PC-3 (cell line): ENCODE results near the gene CACNA1B. TPM values are rescaled to one million over a fixed set of nuclear protein-coding genes. Genes with fewer than 3 reads are reported as not detected.

Experiments used
- ATAC-seq: fragments of 200-7000 bp; cut with Tn5 transposase; 2 replicates; pipeline ENCODE4 v1.9.1; 2020; ENCODE audit warnings: mild to moderate bottlenecking, moderate library complexity
- BruUV-seq: library from RNA; stranded (reverse); fragments of 400-500 nt; replicated peaks from 2 replicates; lab custom pipeline; 2021; lab: Mats Ljungman, UMichigan
- CTCF ChIA-PET: fragments of 300-600 bp; sonication (Branson Sonifier 250); formaldehyde crosslinking; loops from one replicate; lab custom pipeline; 2022; ENCODE audit warnings: antibody characterized with exemption; lab: Charles Lee
- POLR2A ChIA-PET: fragments of 300-600 bp; sonication (Branson Sonifier 250); formaldehyde crosslinking; loops from one replicate; lab custom pipeline; 2022; ENCODE audit warnings: antibody characterized with exemption; ENCODE audit not compliant: unreplicated experiment; lab: Charles Lee
- DNase-seq: peaks from one replicate; pipeline ENCODE4 v3.0.0-alpha.2; 2015
- H2AFZ ChIP-seq: fragments of 300-600 bp; sonication (generic); 2 replicates; pipeline ENCODE4 v1.6.0; 2016; ENCODE audit warnings: antibody characterized with exemption, low read length
- H3F3A ChIP-seq: fragments of 300-600 bp; sonication (generic); one replicate; pipeline ENCODE4 v1.6.0; 2017; ENCODE audit warnings: antibody characterized with exemption, low read length, control low read depth, mild to moderate bottlenecking; ENCODE audit not compliant: unreplicated experiment
- H3K27ac ChIP-seq: fragments of 300-600 bp; sonication (generic); 2 replicates; pipeline ENCODE4 v1.5.1; 2016; ENCODE audit warnings: mild to moderate bottlenecking, low read length
- H3K27me3 ChIP-seq: fragments of 300-600 bp; sonication (generic); 2 replicates; pipeline ENCODE4 v1.6.1; 2016; ENCODE audit warnings: low read length, mixed read lengths
- H3K36me3 ChIP-seq: fragments of 300-600 bp; sonication (generic); 2 replicates; pipeline ENCODE4 v1.6.1; 2016; ENCODE audit warnings: low read depth, mixed run types, low read length, mixed read lengths
- H3K4me1 ChIP-seq: fragments of 300-600 bp; sonication (generic); 2 replicates; pipeline ENCODE4 v1.5.1; 2016; ENCODE audit warnings: low read length; ENCODE audit not compliant: insufficient read depth
- H3K4me2 ChIP-seq: fragments of 300-600 bp; sonication (generic); 2 replicates; pipeline ENCODE4 v1.6.0; 2016; ENCODE audit warnings: low read length
- H3K4me3 ChIP-seq: fragments of 300-600 bp; sonication (generic); 2 replicates; pipeline ENCODE4 v1.5.1; 2016; ENCODE audit warnings: mild to moderate bottlenecking, low read length, mixed read lengths
- H3K79me2 ChIP-seq: fragments of 300-600 bp; sonication (generic); 2 replicates; pipeline ENCODE4 v1.6.1; 2017; ENCODE audit warnings: low read length, mixed read lengths
- H3K9ac ChIP-seq: fragments of 300-600 bp; sonication (generic); 2 replicates; pipeline ENCODE4 v1.6.0; 2016; ENCODE audit warnings: mild to moderate bottlenecking, low read length
- H3K9me2 ChIP-seq: fragments of 300-600 bp; sonication (generic); replicated peaks from 2 replicates; pipeline ENCODE4 v1.6.1; 2016; ENCODE audit warnings: mixed run types, low read length, mixed read lengths
- H3K9me3 ChIP-seq: fragments of 300-600 bp; sonication (generic); 2 replicates; pipeline ENCODE4 v1.6.1; 2016; ENCODE audit warnings: low read length, mixed read lengths
- H4K20me1 ChIP-seq: fragments of 300-600 bp; sonication (generic); 2 replicates; pipeline ENCODE4 v1.6.1; 2016; ENCODE audit warnings: low read length, mixed read lengths
- EZH2 ChIP-seq: fragments of 300-600 bp; sonication (generic); IDR thresholded peaks from one replicate; pipeline ENCODE4 v1.6.1; 2017; ENCODE audit warnings: antibody characterized with exemption, mild to moderate bottlenecking, low read length; ENCODE audit not compliant: unreplicated experiment
- EZH2phosphoT487 ChIP-seq: fragments of 300-600 bp; sonication (generic); IDR thresholded peaks from 2 replicates; pipeline ENCODE4 v1.6.1; 2018; ENCODE audit warnings: mild to moderate bottlenecking, antibody characterized with exemption, low read length, borderline replicate concordance
- intact Hi-C: fragments of 100-400 bp; cut with micrococcal nuclease; formaldehyde crosslinking; loops from 2 replicates; pipeline ENCODE4 v1.9.0; 2023
- total RNA-seq: library from RNA; depleted of rRNA; stranded (reverse); fragments of >200 nt; gene quantifications from 2 replicates; pipeline ENCODE4 v1.2.3, GENCODE V29; 2014
- TF ChIP-seq, protein P1 (sequence below): fragments of 300-600 bp; sonication (generic); conservative IDR thresholded peaks from 2 replicates; pipeline ENCODE4 v1.5.1; 2017; ENCODE audit warnings: antibody characterized with exemption, low read depth, mild to moderate bottlenecking, low read length

Gene CACNA1B
- total RNA-seq, 1 experiment from 2014 or later: not detected

DNA sequence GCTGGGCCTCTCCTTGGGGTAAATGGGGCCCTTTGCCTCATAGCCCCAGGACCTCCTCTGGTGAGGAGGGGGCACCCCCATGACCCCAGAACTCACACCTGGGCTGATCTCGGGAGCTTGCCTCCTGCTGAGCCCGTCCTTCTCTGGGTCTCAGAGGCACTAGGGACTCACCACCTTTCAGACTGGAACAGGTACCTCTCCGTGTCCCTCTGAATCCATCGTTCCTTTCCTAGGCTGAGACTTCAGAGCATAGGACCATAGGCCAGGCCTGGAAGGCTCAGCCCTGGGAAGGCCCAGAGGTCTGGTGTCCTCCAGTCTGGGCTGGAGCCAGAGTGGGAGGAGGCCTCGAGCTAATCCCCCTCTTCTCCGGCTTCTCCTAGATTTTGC is 97.9 kb downstream of the CACNA1B start:
- Histone ChIP-seq H3F3A (no peaks in the 10 kb centered on the region), H3K4me1 (no peaks in the 10 kb centered on the region), H3K27me3 (no peaks in the 10 kb centered on the region), H3K9ac (no peak overlapping the region), H2AFZ (no peak overlapping the region), H3K79me2 (no peaks in the 10 kb centered on the region), H3K36me3 (no peaks in the 10 kb centered on the region), H3K4me3 (no peak overlapping the region), H4K20me1 (no peaks in the 10 kb centered on the region), H3K4me2 (no peak overlapping the region), H3K27ac (no peak overlapping the region), H3K9me2 (no peaks in the 10 kb centered on the region), H3K9me3 (no peaks in the 10 kb centered on the region)
- no TSS peak for BruUV-seq
- ATAC-seq (no peak), DNase-seq (no peak)
- ChIA-PET CTCF (no interaction called here), POLR2A (no interaction called here)
- intact Hi-C loops: no loop called here
- TF ChIP-seq EZH2phosphoT487: no peak
- TF ChIP-seq, protein P1, sequence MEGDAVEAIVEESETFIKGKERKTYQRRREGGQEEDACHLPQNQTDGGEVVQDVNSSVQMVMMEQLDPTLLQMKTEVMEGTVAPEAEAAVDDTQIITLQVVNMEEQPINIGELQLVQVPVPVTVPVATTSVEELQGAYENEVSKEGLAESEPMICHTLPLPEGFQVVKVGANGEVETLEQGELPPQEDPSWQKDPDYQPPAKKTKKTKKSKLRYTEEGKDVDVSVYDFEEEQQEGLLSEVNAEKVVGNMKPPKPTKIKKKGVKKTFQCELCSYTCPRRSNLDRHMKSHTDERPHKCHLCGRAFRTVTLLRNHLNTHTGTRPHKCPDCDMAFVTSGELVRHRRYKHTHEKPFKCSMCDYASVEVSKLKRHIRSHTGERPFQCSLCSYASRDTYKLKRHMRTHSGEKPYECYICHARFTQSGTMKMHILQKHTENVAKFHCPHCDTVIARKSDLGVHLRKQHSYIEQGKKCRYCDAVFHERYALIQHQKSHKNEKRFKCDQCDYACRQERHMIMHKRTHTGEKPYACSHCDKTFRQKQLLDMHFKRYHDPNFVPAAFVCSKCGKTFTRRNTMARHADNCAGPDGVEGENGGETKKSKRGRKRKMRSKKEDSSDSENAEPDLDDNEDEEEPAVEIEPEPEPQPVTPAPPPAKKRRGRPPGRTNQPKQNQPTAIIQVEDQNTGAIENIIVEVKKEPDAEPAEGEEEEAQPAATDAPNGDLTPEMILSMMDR: no peak
- TF ChIP-seq EZH2: no peak

DNA sequence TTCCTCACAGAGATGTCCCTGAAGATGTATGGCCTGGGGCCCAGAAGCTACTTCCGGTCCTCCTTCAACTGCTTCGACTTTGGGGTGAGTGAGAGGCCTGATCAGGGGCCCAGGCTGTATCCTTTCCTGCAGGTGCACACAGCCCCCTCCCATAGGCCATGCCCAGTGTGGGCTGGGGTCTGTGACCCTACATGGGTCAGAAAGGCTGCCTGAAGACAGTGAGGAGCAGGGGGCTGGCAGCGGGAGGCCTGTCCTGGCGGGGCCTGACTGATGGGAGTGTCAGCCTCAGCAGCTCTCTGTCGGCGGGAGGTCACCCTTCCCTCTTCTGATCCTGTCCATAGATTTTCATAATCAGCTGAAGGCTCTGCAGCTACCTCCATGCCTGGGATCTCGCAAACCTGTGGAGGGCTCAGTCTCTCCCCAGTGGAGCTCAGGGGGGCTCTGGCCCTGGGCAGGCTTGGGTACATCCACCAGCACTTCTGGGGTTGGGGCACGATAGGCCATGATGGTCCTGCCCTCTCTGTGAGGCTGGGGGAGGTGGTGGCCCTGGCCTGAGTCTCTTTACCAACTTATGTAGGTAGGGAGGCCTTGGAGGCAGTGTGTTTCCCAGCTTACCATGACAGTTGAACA is 98.5 kb downstream of the CACNA1B start:
- no peaks in the 10 kb centered on the region for H3K36me3 ChIP-seq
- CTCF ChIA-PET: no interaction called here

More for the DNA sequence above, 98.5 kb downstream of the CACNA1B start:
- TF ChIP-seq EZH2phosphoT487: no peak
- TF ChIP-seq, protein P1: no peak
- TF ChIP-seq EZH2: no peak
- Histone ChIP-seq H3K79me2 (no peaks in the 10 kb centered on the region), H4K20me1 (no peaks in the 10 kb centered on the region), H3K9me2 (no peaks in the 10 kb centered on the region), H3K4me3 (no peak overlapping the region), H3K4me2 (no peak overlapping the region), H3K9ac (no peak overlapping the region), H3F3A (no peaks in the 10 kb centered on the region), H3K27ac (no peak overlapping the region), H3K4me1 (no peaks in the 10 kb centered on the region), H3K27me3 (no peaks in the 10 kb centered on the region), H2AFZ (no peak overlapping the region), H3K9me3 (no peaks in the 10 kb centered on the region)
- intact Hi-C loops: no loop called here
- no TSS peak for BruUV-seq
- no peak for ATAC-seq
- DNase-seq: no peak
- POLR2A ChIA-PET: no interaction called here
